ENCODE results near the gene ECI2. TPM values are rescaled to one million over a fixed set of nuclear protein-coding genes. Genes with fewer than 3 reads are reported as not detected.
A peak's percentile ranks its signal among the peaks of the same experiment; 100 is the strongest.

The ECI2 gene, protein sequence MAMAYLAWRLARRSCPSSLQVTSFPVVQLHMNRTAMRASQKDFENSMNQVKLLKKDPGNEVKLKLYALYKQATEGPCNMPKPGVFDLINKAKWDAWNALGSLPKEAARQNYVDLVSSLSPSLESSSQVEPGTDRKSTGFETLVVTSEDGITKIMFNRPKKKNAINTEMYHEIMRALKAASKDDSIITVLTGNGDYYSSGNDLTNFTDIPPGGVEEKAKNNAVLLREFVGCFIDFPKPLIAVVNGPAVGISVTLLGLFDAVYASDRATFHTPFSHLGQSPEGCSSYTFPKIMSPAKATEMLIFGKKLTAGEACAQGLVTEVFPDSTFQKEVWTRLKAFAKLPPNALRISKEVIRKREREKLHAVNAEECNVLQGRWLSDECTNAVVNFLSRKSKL
- total RNA-seq (2022) = 15.8 and 19.7 TPM in 2 replicates
- percentile 45 among the genes with signal in this experiment for Bru-seq, nascent RNA
- percentile 51 among the genes with signal in this experiment for BruChase-seq, experiment 1, labeled RNA remaining after a 6-hour chase
- percentile 42 among the genes with signal in this experiment for BruChase-seq, experiment 2, labeled RNA remaining after a 2-hour chase
- long read RNA-seq, transcript ECI2-201 (10 exons, 1,380 nt) = minor isoform, 6 of 16 reads
- long read RNA-seq, transcript ECI2-202 (10 exons, 1,407 nt) = major isoform, 7 of 16 reads
- long read RNA-seq, partial matches to known transcripts = 1 of 16 reads
- long read RNA-seq, other reads (novel, unspliced or antisense) = 2 of 16 reads

DNA sequence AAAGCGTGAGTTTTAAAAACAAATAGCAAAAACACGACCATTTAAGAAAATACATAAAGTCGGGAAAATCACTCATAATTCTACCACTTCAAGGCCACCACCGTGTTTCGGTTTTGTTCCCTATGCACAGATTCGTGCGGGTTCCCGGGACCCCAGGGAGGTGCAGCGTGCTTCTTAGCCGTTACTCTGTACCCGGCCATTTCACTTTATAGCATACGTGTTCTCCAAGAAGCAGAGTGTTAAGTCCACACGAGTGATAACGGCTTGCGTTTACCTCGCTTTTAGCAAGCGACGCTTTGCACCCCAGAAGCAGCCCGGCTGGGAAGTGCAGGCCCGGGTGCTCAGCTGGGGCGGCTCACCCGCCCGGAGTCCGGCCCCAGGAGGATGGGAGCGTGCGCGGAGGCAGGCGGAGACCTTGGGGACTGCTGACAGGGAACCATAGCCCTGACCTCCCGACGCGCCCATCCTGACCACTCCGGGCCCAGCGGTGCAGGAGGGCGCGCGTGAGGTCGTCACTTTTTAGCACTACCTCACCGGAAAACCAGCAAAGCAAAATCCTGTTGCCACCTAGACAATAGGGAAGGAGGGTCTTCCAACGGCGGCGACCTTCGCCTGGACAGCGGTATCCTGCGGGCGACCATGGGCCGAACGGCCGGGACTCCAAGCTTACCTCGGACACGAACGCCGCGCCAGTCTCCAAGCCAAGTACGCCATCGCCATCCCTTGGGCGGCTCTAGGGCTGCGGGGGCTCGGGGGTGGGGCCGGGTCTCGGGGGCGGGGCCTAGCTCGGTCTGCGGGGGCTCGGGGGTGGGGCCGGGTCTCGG lies at the start of gene ECI2:
TSS of gene ECI2 (minus strand) at position 735 of the 824 bp plus-strand sequence. CDS start at position 720, 15 bp downstream.
- no peaks in the 10 kb centered on the region for H3K27me3 Mint-ChIP-seq (ENCODE audit: unreplicated experiment)
- peaks cover 11% of the 10 kb centered on the region for H3K4me1 Mint-ChIP-seq (ENCODE audit: low read depth, unreplicated experiment)
- DNase-seq = peak; percentile 54
- H3K36me3 Mint-ChIP-seq (ENCODE audit: insufficient read depth, unreplicated experiment) = peaks cover 19% of the 10 kb centered on the region
- H3K9me3 Mint-ChIP-seq (ENCODE audit: low read depth, unreplicated experiment) = no peaks in the 10 kb centered on the region
- BruUV-seq (replicated peaks) = no TSS peak
- H3K4me3 Mint-ChIP-seq (ENCODE audit: low read depth, unreplicated experiment) = peak within 1 kb of the TSS; percentile 87
- H3K27ac Mint-ChIP-seq (ENCODE audit: unreplicated experiment) = peak within 1 kb of the TSS; percentile 47
- CTCF ChIA-PET = interaction anchor here (0.5 to 1.1 kb wide), 5 partner anchors 9 to 310 kb away, joined by 3 to 4 read pairs (median 3); a partner anchor contains a TSS
- intact Hi-C loops (cut with micrococcal nuclease; ENCODE audit: unreplicated experiment) = no loop called here
- TF ChIP-seq, protein P1, sequence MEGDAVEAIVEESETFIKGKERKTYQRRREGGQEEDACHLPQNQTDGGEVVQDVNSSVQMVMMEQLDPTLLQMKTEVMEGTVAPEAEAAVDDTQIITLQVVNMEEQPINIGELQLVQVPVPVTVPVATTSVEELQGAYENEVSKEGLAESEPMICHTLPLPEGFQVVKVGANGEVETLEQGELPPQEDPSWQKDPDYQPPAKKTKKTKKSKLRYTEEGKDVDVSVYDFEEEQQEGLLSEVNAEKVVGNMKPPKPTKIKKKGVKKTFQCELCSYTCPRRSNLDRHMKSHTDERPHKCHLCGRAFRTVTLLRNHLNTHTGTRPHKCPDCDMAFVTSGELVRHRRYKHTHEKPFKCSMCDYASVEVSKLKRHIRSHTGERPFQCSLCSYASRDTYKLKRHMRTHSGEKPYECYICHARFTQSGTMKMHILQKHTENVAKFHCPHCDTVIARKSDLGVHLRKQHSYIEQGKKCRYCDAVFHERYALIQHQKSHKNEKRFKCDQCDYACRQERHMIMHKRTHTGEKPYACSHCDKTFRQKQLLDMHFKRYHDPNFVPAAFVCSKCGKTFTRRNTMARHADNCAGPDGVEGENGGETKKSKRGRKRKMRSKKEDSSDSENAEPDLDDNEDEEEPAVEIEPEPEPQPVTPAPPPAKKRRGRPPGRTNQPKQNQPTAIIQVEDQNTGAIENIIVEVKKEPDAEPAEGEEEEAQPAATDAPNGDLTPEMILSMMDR (IDR thresholded peaks at IDR 0.05; ENCODE audit: unreplicated experiment) = no peak

DNA sequence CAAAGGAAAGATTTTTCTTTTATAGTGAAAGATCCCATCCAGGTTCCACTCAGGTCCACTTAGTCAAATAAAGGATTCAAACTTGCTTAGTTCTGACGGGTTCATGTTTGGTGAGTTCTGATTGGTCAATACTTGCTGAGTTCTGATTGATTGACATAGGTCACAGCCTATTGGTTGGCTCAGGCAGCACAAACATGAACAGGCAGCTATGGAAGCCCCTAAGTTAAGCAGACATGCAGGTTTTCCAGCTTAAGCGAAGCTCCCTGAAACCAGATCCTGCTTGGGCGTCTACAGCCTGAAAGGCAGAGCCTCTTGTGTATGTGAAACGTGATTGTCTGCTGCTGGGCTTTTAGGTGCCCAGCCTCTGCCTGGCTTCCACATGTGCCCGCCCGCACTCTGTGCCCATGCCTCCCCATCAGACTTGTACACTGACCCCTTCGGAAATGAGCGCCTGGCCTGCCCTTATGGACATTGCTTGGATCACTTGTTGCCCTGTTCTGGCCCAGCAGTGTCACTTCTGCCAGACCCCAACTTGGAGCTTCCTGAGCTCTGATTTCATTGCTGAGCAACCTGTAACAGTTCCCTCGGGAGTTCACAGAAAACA lies 45.4 kb upstream of the ECI2 start:
- H3K27me3 Mint-ChIP-seq (ENCODE audit: unreplicated experiment) = peaks cover 45% of the 10 kb centered on the region
- H3K9me3 Mint-ChIP-seq (ENCODE audit: low read depth, unreplicated experiment) = peaks cover 3% of the 10 kb centered on the region
- H3K36me3 Mint-ChIP-seq (ENCODE audit: insufficient read depth, unreplicated experiment) = no peaks in the 10 kb centered on the region
- TF ChIP-seq, protein P1 (IDR thresholded peaks at IDR 0.05; ENCODE audit: unreplicated experiment) = no peak
- H3K4me3 Mint-ChIP-seq (ENCODE audit: low read depth, unreplicated experiment) = no peak overlapping the region
- no TSS peak for BruUV-seq (replicated peaks)
- intact Hi-C loops (cut with micrococcal nuclease; ENCODE audit: unreplicated experiment) = no loop called here
- DNase-seq = peak; percentile 3
- CTCF ChIA-PET = interaction anchor here (0.5 kb wide), 1 partner anchor 830 kb away, joined by 3 read pairs; no protein-coding TSS in a partner anchor
- H3K27ac Mint-ChIP-seq (ENCODE audit: unreplicated experiment) = no peak overlapping the region
- H3K4me1 Mint-ChIP-seq (ENCODE audit: low read depth, unreplicated experiment) = no peaks in the 10 kb centered on the region

DNA sequence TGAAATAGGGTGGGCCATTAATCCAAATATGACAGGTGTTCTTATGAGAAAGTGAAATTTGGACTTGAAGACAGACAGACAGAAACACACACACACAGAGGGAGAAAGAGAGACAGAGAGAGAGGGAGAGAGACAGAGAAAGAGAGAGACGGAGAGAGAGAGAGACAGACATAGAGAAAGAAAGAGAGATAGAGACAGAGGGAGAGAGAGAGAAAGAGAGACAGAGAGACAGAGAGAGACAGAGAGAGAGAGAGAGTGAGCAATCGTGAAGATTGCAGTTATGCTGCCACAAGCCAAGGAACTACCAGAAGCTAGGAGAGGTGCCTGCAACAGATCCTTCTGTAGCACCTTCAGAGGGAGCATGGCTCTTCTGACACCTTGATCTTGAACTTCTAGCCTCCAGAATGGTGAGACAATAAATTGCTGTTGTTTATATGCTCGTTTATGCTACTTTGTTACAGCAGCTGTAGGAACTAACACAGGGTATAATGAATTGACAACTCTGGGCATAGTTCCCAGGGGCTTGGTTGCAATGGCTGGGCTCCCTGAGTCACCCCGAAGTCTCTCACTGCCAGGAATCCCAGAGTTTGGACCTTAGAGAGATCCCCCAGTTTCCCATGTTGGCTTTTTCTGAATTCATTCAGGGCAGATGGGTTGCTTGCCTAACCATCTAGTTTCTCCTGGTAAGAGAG lies 44.7 kb upstream of the ECI2 start:
- intact Hi-C loops (cut with micrococcal nuclease; ENCODE audit: unreplicated experiment) = no loop called here
- CTCF ChIA-PET = no interaction called here
- TF ChIP-seq, protein P1 (IDR thresholded peaks at IDR 0.05; ENCODE audit: unreplicated experiment) = no peak
- H3K4me1 Mint-ChIP-seq (ENCODE audit: low read depth, unreplicated experiment) = no peaks in the 10 kb centered on the region
- DNase-seq = no peak
- peaks cover 39% of the 10 kb centered on the region for H3K27me3 Mint-ChIP-seq (ENCODE audit: unreplicated experiment)
- no peak overlapping the region for H3K4me3 Mint-ChIP-seq (ENCODE audit: low read depth, unreplicated experiment)
- H3K36me3 Mint-ChIP-seq (ENCODE audit: insufficient read depth, unreplicated experiment) = no peaks in the 10 kb centered on the region
- no peak overlapping the region for H3K27ac Mint-ChIP-seq (ENCODE audit: unreplicated experiment)
- no TSS peak for BruUV-seq (replicated peaks)
- H3K9me3 Mint-ChIP-seq (ENCODE audit: low read depth, unreplicated experiment) = peaks cover under 1% of the 10 kb centered on the region
